GM23248 (cell line): ENCODE measurements around the gene PTPRN2. TPM values are rescaled to one million over a fixed set of nuclear protein-coding genes. Genes with fewer than 3 reads are reported as not detected.
"Not testable (repeated sequence)": the region's sequence is repeated elsewhere in the genome, so short reads cannot be mapped to it uniquely, and the experiment has no call there.

Experiments
- DNase-seq: peaks from one replicate; pipeline ENCODE4 v3.0.0-alpha.2; 2015
- H2AFZ ChIP-seq: fragments of 200-600 bp; sonication (generic); 2 replicates; pipeline ENCODE4 v1.6.1; 2016; ENCODE audit warnings: antibody characterized with exemption
- H3F3A ChIP-seq: fragments of 200-600 bp; sonication (generic); 2 replicates; pipeline ENCODE4 v1.6.1; 2016; ENCODE audit warnings: mild to moderate bottlenecking, antibody characterized with exemption, mixed run types; ENCODE audit not compliant: insufficient read depth
- H3K27ac ChIP-seq: fragments of 200-600 bp; sonication (generic); 2 replicates; pipeline ENCODE4 v1.5.1; 2016; ENCODE audit warnings: mild to moderate bottlenecking
- H3K27me3 ChIP-seq: fragments of 200-600 bp; sonication (generic); replicated peaks from 2 replicates; pipeline ENCODE4 v1.6.1; 2016; ENCODE audit warnings: mild to moderate bottlenecking; ENCODE audit not compliant: insufficient read depth
- H3K36me3 ChIP-seq: fragments of 200-600 bp; sonication (generic); 2 replicates; pipeline ENCODE4 v1.6.1; 2016; ENCODE audit warnings: low read depth, mild to moderate bottlenecking
- H3K4me1 ChIP-seq: fragments of 200-600 bp; sonication (generic); 2 replicates; pipeline ENCODE4 v1.6.1; 2016; ENCODE audit warnings: mild to moderate bottlenecking; ENCODE audit not compliant: insufficient read depth
- H3K4me2 ChIP-seq: fragments of 200-600 bp; sonication (generic); one replicate; pipeline ENCODE4 v1.6.1; 2016; ENCODE audit warnings: mild to moderate bottlenecking; ENCODE audit not compliant: unreplicated experiment
- H3K4me3 ChIP-seq: fragments of 200-600 bp; sonication (generic); 2 replicates; pipeline ENCODE4 v1.5.1; 2016; ENCODE audit warnings: mild to moderate bottlenecking
- H3K79me2 ChIP-seq: fragments of 200-600 bp; sonication (generic); 2 replicates; pipeline ENCODE4 v1.6.1; 2016; ENCODE audit warnings: mild to moderate bottlenecking; ENCODE audit not compliant: insufficient read depth
- H3K9ac ChIP-seq: fragments of 200-600 bp; sonication (generic); 2 replicates; pipeline ENCODE4 v1.6.1; 2016; ENCODE audit warnings: mild to moderate bottlenecking
- H3K9me2 ChIP-seq: fragments of 200-600 bp; sonication (generic); 2 replicates; pipeline ENCODE4 v1.6.1; 2016; ENCODE audit warnings: mixed run types, mild to moderate bottlenecking, moderate library complexity; ENCODE audit not compliant: insufficient read depth
- H3K9me3 ChIP-seq: fragments of 200-600 bp; sonication (generic); one replicate; pipeline ENCODE4 v1.6.1; 2017; ENCODE audit warnings: low read depth
- H4K20me1 ChIP-seq: fragments of 200-600 bp; sonication (generic); 2 replicates; pipeline ENCODE4 v1.6.0; 2016; ENCODE audit not compliant: insufficient read depth
- EZH2 ChIP-seq: fragments of 200-600 bp; sonication (generic); IDR thresholded peaks from 2 replicates; pipeline ENCODE4 v1.6.1; 2018; ENCODE audit warnings: antibody characterized with exemption, mild to moderate bottlenecking; ENCODE audit not compliant: insufficient read depth, poor library complexity, severe bottlenecking
- EZH2phosphoT487 ChIP-seq: fragments of 200-600 bp; sonication (generic); IDR thresholded peaks from 2 replicates; pipeline ENCODE4 v1.6.1; 2018; ENCODE audit warnings: antibody characterized with exemption, moderate library complexity, mild to moderate bottlenecking, low read depth; ENCODE audit not compliant: insufficient read depth
- WGBS, 2 experiments: methylation state at CpG; one replicate each; pipeline ENCODE4 v1.1.6; 2015 to 2017; ENCODE audit warnings: low lambda C conversion rate in 2 of 2, low coverage in 1 of 2; ENCODE audit errors: missing lambda C conversion rate in 2 of 2; 5-methylcytosine and 5-hydroxymethylcytosine counted together
- in situ Hi-C: fragments of 300-500 bp; cut with MboI; formaldehyde crosslinking; loops from 2 replicates; pipeline ENCODE4 v1.15.0; 2020
- polyA plus RNA-seq: library from polyadenylated mRNA; unstranded; fragments of >200 nt; fragmentation: Nextera tagmentation; extraction: Ambion mirVana; gene quantifications from 2 replicates; pipeline ENCODE4 v1.2.1, GENCODE V29; 2016
- total RNA-seq: library from RNA; depleted of rRNA; stranded (reverse); fragments of >200 nt; shearing (Covaris generic); gene quantifications from 2 replicates; pipeline ENCODE4 v1.2.3, GENCODE V29; 2014

PTPRN2 gene
- total and polyA plus RNA-seq, 2 experiments from 2014 or later, result 0.13 TPM; not detected in 1

- Histone ChIP-seq H3K79me2 (no peaks in the 10 kb centered on the region), H3K9me3 (no peaks in the 10 kb centered on the region), H3K27ac (no peak overlapping the region), H3F3A (no peaks in the 10 kb centered on the region), H3K4me1 (no peaks in the 10 kb centered on the region), H3K27me3 (no peaks in the 10 kb centered on the region), H3K36me3 (no peaks in the 10 kb centered on the region), H2AFZ (no peak overlapping the region), H4K20me1 (no peaks in the 10 kb centered on the region), H3K9ac (no peak overlapping the region), H3K4me2 (no peak overlapping the region), H3K4me3 (no peak overlapping the region), H3K9me2 (no peaks in the 10 kb centered on the region)
- DNase-seq, result no peak
- WGBS, 2 experiments, result 26 to 29% methylated on average over 14 of the region's 14 CpGs
- TF ChIP-seq EZH2 (no peak), EZH2phosphoT487 (no peak)
- in situ Hi-C loops, result no loop called here
Measured at GRCh38 chr7:158047391-158048059, 540.1 kb downstream of the PTPRN2 start.

- H3K9me2 ChIP-seq, H3K79me2 ChIP-seq, DNase-seq, in situ Hi-C loops, H3K27me3 ChIP-seq, H3K4me1 ChIP-seq, H3F3A ChIP-seq, H4K20me1 ChIP-seq, H2AFZ ChIP-seq, H3K36me3 ChIP-seq, H3K9me3 ChIP-seq, H3K27ac ChIP-seq, H3K4me3 ChIP-seq, H3K9ac ChIP-seq, H3K4me2 ChIP-seq: not testable (repeated sequence)
- 20 to 26% methylated on average over 11 to 12 of the region's 12 CpGs for WGBS, 2 experiments
Measured at GRCh38 chr7:158046246-158046645, 541.4 kb downstream of the PTPRN2 start.

DNA sequence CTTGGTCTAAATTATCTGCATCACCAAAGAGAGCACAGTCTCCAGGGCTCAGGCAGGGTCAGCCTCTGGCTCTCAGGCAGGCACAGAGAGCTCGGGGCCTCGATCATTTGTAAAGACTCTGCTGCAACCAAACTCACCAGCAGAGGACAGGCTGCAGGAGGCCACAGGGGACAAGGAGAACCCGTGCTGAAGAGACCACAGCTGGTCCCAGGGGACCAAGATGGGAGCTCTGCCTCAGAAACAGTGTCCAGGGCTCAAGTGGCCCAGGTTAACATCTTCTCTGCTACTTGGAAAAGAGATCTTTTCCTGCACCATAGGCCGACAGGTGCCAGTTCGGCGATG, 543.2 kb downstream of the PTPRN2 start:
- H3K9ac ChIP-seq, result no peak overlapping the region
- WGBS, 2 experiments, result 25 to 36% methylated on average over 6 of the region's 6 CpGs
- H3K9me2 ChIP-seq, result no peaks in the 10 kb centered on the region
- in situ Hi-C loops, result no loop called here
- H3K27ac ChIP-seq, result no peak overlapping the region
- no peak overlapping the region for H3K4me3 ChIP-seq
- no peak for DNase-seq
- no peaks in the 10 kb centered on the region for H3K9me3 ChIP-seq
- H3K36me3 ChIP-seq, result no peaks in the 10 kb centered on the region
- H2AFZ ChIP-seq, result no peak overlapping the region
- no peak overlapping the region for H3K4me2 ChIP-seq
- no peaks in the 10 kb centered on the region for H3F3A ChIP-seq
- no peaks in the 10 kb centered on the region for H4K20me1 ChIP-seq
- H3K4me1 ChIP-seq, result no peaks in the 10 kb centered on the region
- H3K27me3 ChIP-seq, result no peaks in the 10 kb centered on the region
- TF ChIP-seq EZH2 (no peak), EZH2phosphoT487 (no peak)
- no peaks in the 10 kb centered on the region for H3K79me2 ChIP-seq

- Histone ChIP-seq H3K79me2 (no peaks in the 10 kb centered on the region), H3K27me3 (no peaks in the 10 kb centered on the region), H3K27ac (no peak overlapping the region), H3K9me3 (no peaks in the 10 kb centered on the region), H4K20me1 (no peaks in the 10 kb centered on the region), H3K36me3 (no peaks in the 10 kb centered on the region), H3K9me2 (no peaks in the 10 kb centered on the region), H3K4me3 (no peak overlapping the region), H3K4me1 (no peaks in the 10 kb centered on the region), H3K4me2 (no peak overlapping the region), H3F3A (no peaks in the 10 kb centered on the region), H3K9ac (no peak overlapping the region), H2AFZ (no peak overlapping the region)
- TF ChIP-seq EZH2 (no peak), EZH2phosphoT487 (no peak)
- DNase-seq, result no peak
- in situ Hi-C loops, result no loop called here
- WGBS, 2 experiments, result 3 to 4% methylated on average over 17 of the region's 17 CpGs
Measured at GRCh38 chr7:158043551-158044481, 543.8 kb downstream of the PTPRN2 start.
